ENCODE measurements around the gene ZFP92. TPM values are rescaled to one million over a fixed set of nuclear protein-coding genes. Genes with fewer than 3 reads are reported as not detected.

Gene ZFP92
- total and polyA plus RNA-seq, 10 of the 15 experiments (the other 5 are each of a cell fraction or from before 2014, with no cell fraction given) = 0.02 to 1.6 (median 0.09) TPM; not detected in 2

- TF ChIP-seq ZBTB33 (IDR thresholded peaks at IDR 0.05) = no peak
- TF ChIP-seq SMC3 (IDR thresholded peaks at IDR 0.05; ENCODE audit: borderline replicate concordance, low read length) = no peak
- no peak for TF ChIP-seq PAX5 (IDR thresholded peaks at IDR 0.05; ENCODE audit: borderline replicate concordance, low read depth, low read length)
- TF ChIP-seq PML (IDR thresholded peaks at IDR 0.05; ENCODE audit: low read length) = no peak
- no peak for TF ChIP-seq TBL1XR1 (IDR thresholded peaks at IDR 0.05; ENCODE audit: low read depth, low read length)
- TF ChIP-seq HSF1 (IDR thresholded peaks at IDR 0.05; ENCODE audit: low read depth, low read length) = no peak
- no peak for TF ChIP-seq SIN3A (IDR thresholded peaks at IDR 0.05; ENCODE audit: low read depth, low read length)
- no peak for TF ChIP-seq RUNX3 (IDR thresholded peaks at IDR 0.05; ENCODE audit: low read length)
Measured at GRCh38 chrX:153457827-153458466, 46.7 kb downstream of the ZFP92 start (continued).

- Histone ChIP-seq H2AFZ (ENCODE audit: control insufficient read depth, low read depth, low read length) (no peak overlapping the region), H3K4me2 (ENCODE audit: control insufficient read depth, insufficient read depth) (no peak overlapping the region), H3K27ac (ENCODE audit: control insufficient read depth, insufficient read depth) (no peak overlapping the region), H3K4me3 (no peak overlapping the region), H3K79me2 (ENCODE audit: control insufficient read depth, insufficient read depth, low read length) (no peaks in the 10 kb centered on the region), H4K20me1 (ENCODE audit: control insufficient read depth, insufficient read depth) (no peaks in the 10 kb centered on the region), H3K9me3 (replicated peaks; ENCODE audit: control insufficient read depth, insufficient read depth, low read length) (no peaks in the 10 kb centered on the region), H3K36me3 (ENCODE audit: control insufficient read depth in 2 of 2, insufficient read depth in 2 of 2, low read length in 1 of 2) (peaks cover 0 to 2% of the 10 kb centered on the region in 2 experiments; a peak in 2 of 4 replicates), H3K9ac (ENCODE audit: control insufficient read depth, insufficient read depth, low read length) (no peak overlapping the region), H3K27me3 (replicated peaks in 1 of 2; ENCODE audit: control insufficient read depth in 2 of 2, insufficient read depth in 2 of 2, low read length in 1 of 2) (no peaks in the 10 kb centered on the region), H3K4me1 (ENCODE audit: control insufficient read depth, insufficient read depth, low read length) (no peaks in the 10 kb centered on the region)
- no peak for TF ChIP-seq ASH2L (IDR thresholded peaks at IDR 0.05; ENCODE audit: borderline replicate concordance, low read depth)
- no peak for TF ChIP-seq BCL11A (IDR thresholded peaks at IDR 0.05; ENCODE audit: low read depth, low read length)
- no peak for TF ChIP-seq SIN3A (IDR thresholded peaks at IDR 0.05; ENCODE audit: low read depth, low read length)
- TF ChIP-seq KAT2A (conservative IDR thresholded peaks at IDR 0.05; ENCODE audit: control insufficient read depth, low read depth, low read length) = no peak
- no peak for TF ChIP-seq ZBTB40 (IDR thresholded peaks at IDR 0.05; ENCODE audit: borderline replicate concordance)
- no peak for TF ChIP-seq RBBP5 (conservative IDR thresholded peaks at IDR 0.05)
- TF ChIP-seq SREBF2 (IDR thresholded peaks at IDR 0.05; ENCODE audit: low read length) = no peak
- ChIA-PET POLR2A (no interaction called here), CTCF (no interaction called here), SMC1A (ENCODE audit: uncharacterized antibody, unreplicated experiment) (no interaction called here), RAD21 (ENCODE audit: unreplicated experiment) (no interaction called here)
- no peak for DNase-seq (ENCODE audit: low read depth, low spot score)
- FAIRE-seq = no peak
- no peak for ATAC-seq
- 46% methylated on average over 4 of the region's 4 CpGs for WGBS (ENCODE audit: insufficient coverage, insufficient replicate concordance, low lambda C conversion rate, missing lambda C conversion rate)
- BruUV-seq (replicated peaks) = no TSS peak
- intact Hi-C loops (cut with micrococcal nuclease; ENCODE audit: unreplicated experiment) = no loop called here
- in situ Hi-C loops (cut with MboI) = no loop called here
Measured at GRCh38 chrX:153458476-153458875, 47.2 kb downstream of the ZFP92 start.
